Ishikawa (cell line): ENCODE results near the gene PSAP.

Experiments used
- CEBPB ChIP-seq: IDR thresholded peaks from 2 replicates; pipeline ENCODE4 v1.6.1; 2012
- CREB1 ChIP-seq: IDR thresholded peaks from 2 replicates; pipeline ENCODE4 v1.6.1; 2012; ENCODE audit warnings: low read depth
- EGR1 ChIP-seq: IDR thresholded peaks from 2 replicates; pipeline ENCODE4 v1.6.1; 2012
- EP300 ChIP-seq: IDR thresholded peaks from 2 replicates; pipeline ENCODE4 v1.6.1; 2012; ENCODE audit warnings: borderline replicate concordance
- MAX ChIP-seq: IDR thresholded peaks from 2 replicates; pipeline ENCODE4 v1.6.1; 2012
- NFIC ChIP-seq: IDR thresholded peaks from 2 replicates; pipeline ENCODE4 v1.6.1; 2012
- RAD21 ChIP-seq: IDR thresholded peaks from 2 replicates; pipeline ENCODE4 v1.6.1; 2012; ENCODE audit warnings: low read depth
- REST ChIP-seq: IDR thresholded peaks from 2 replicates; pipeline ENCODE4 v1.6.1; 2012; ENCODE audit warnings: low read depth, mild to moderate bottlenecking
- TAF1 ChIP-seq: IDR thresholded peaks from 2 replicates; pipeline ENCODE4 v1.6.1; 2012; ENCODE audit warnings: low read depth, mild to moderate bottlenecking
- TEAD4 ChIP-seq: IDR thresholded peaks from 2 replicates; pipeline ENCODE4 v1.6.1; 2012
- USF1 ChIP-seq: IDR thresholded peaks from 2 replicates; pipeline ENCODE4 v1.6.1; 2012
- YY1 ChIP-seq: IDR thresholded peaks from 2 replicates; pipeline ENCODE4 v1.6.1; 2012; ENCODE audit warnings: low read depth
- ZBTB7A ChIP-seq: IDR thresholded peaks from 2 replicates; pipeline ENCODE4 v1.6.1; 2012; ENCODE audit warnings: low read depth

DNA sequence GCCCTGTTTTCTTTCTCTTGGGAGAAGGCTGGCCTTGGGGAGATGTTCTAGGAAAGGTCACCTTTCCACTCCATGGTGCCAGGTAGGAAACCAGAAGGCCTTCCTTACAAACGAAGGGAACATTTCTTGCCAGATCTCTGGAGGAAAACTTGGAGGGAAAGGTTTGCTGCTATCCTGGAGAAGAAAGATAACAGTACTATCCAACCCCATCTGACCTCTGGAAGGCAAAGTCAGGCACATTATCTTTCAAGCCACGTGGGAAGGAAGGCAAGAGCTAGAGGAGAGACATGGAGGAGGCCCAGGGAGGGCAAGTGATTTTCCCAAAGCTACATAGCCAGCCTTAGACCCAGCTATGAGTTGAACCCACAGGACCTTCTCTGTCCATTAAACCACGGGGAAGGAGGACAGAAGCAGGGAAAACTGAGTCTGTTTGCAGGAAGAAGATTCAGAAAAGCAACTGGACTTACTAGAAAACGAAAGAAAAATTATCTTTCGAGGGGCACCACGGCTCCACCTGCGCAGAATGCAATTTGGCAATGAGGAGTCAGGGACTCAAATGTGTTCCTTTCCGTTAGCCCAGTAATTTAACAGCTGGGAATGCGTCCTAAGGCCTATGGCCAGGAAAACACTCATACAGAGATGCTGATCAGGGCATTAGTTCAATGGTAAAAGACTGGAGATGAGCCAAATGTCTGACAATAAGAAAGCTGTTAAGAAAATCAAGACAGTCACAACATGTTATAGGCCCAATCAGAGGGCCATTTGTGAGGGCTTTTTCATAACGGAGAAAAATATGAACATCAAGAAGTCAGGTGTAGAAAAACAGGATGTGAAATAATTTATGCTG is 32.0 kb upstream of the PSAP start:
- TF ChIP-seq TAF1 (no peak), EP300 (no peak), RAD21 (no peak), TEAD4 (no peak), CREB1 (no peak), YY1 (no peak), NFIC (no peak), USF1 (no peak), REST (no peak), MAX (no peak), CEBPB (no peak), EGR1 (no peak), ZBTB7A (no peak)
